ENCODE data around the gene SH3D19.

DNA sequence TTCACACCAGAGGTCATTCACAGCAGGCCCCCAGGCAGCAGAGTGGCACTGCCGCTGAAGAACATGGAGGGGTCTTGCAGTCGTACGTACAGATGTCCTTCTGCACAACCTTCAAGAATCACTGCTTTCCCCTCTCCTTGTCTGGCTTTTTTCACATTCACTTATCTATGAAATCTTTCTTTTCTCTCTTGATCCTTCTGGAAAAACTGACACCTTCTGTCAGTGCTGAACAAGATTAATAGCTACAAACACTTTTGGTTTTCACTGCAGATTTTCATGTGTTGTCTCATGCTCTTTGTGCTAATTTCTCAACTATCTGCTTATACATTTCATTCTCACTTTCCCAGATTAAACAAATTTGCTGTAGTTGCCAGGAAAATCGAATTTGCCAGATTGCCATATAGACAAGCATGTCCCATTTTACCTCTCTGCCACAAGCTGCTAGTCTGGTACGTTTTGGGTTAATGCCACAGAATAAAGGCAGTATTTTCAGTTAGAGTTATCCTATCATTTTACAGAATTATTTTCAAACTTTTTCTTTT is 142.9 kb downstream of the SH3D19 start:
- TF ChIP-seq CTCF (conservative IDR thresholded peaks at IDR 0.05) (no peak), ZFX (IDR thresholded peaks at IDR 0.05) (no peak)
